Natural killer cell (primary cell): ENCODE measurements around the gene LEFTY2. TPM values are rescaled to one million over a fixed set of nuclear protein-coding genes. Genes with fewer than 3 reads are reported as not detected.
A peak's percentile ranks its signal among the peaks of the same experiment; 100 is the strongest.
"Not testable (repeated sequence)": the region's sequence is repeated elsewhere in the genome, so short reads cannot be mapped to it uniquely, and the experiment has no call there.

ENCODE experiments used
- ATAC-seq, 3 donors: fragments of 150-1000 bp in 2 of 3; fragments of 200-7000 bp in 1 of 3; cut with Tn5 transposase; 1 replicate in 1 of 3; 2 replicates in 2 of 3; pipeline ENCODE4 v1.10.0; 2021; ENCODE audit warnings: mild to moderate bottlenecking in 2 of 3, moderate library complexity in 2 of 3
- DNase-seq, 2 donors: peaks; one replicate each; pipeline versions ENCODE4 v3.0.0 to v3.0.0-alpha.2; 2013 to 2021; ENCODE audit warnings: mixed read lengths in 1 of 2
- H3K27ac ChIP-seq: one replicate; pipeline ENCODE4 v1.5.1; 2013; ENCODE audit warnings: mild to moderate bottlenecking, low read length
- H3K27me3 ChIP-seq: one replicate; pipeline ENCODE4 v1.6.1; 2013; ENCODE audit warnings: low read length; ENCODE audit not compliant: control insufficient read depth, insufficient read depth
- H3K36me3 ChIP-seq: one replicate; pipeline ENCODE4 v1.6.1; 2013; ENCODE audit warnings: low read length; ENCODE audit not compliant: control insufficient read depth, insufficient read depth
- H3K4me1 ChIP-seq: one replicate; pipeline ENCODE4 v1.6.1; 2013; ENCODE audit warnings: low read length; ENCODE audit not compliant: control insufficient read depth, insufficient read depth
- H3K4me3 ChIP-seq: one replicate; pipeline ENCODE4 v1.5.1; 2013; ENCODE audit warnings: low read length
- H3K9me3 ChIP-seq: one replicate; pipeline ENCODE4 v1.6.1; 2013; ENCODE audit warnings: low read length; ENCODE audit not compliant: control insufficient read depth, insufficient read depth
- H3K27ac Mint-ChIP-seq, 2 donors: one replicate each; pipeline ENCODE4 v1.8.0; 2022; ENCODE audit warnings: mild to moderate bottlenecking in 2 of 2, mixed read lengths in 2 of 2, moderate library complexity in 1 of 2
- H3K27me3 Mint-ChIP-seq, 2 donors: one replicate each; pipeline ENCODE4 v1.8.0; 2022; ENCODE audit warnings: low read depth in 2 of 2, mixed read lengths in 2 of 2
- H3K36me3 Mint-ChIP-seq: one replicate; pipeline ENCODE4 v1.8.0; 2022; ENCODE audit warnings: mixed read lengths
- H3K4me1 Mint-ChIP-seq, 2 donors: one replicate each; pipeline ENCODE4 v1.8.0; 2022; ENCODE audit warnings: mixed read lengths in 2 of 2
- H3K4me3 Mint-ChIP-seq: one replicate; pipeline ENCODE4 v1.8.0; 2022; ENCODE audit warnings: mild to moderate bottlenecking, moderate library complexity, mixed read lengths
- H3K9me3 Mint-ChIP-seq, 2 donors: one replicate each; pipeline ENCODE4 v1.8.0; 2022; ENCODE audit warnings: mixed read lengths in 2 of 2
- WGBS: methylation state at CpG from one replicate; pipeline ENCODE4 v1.1.7; 2013; ENCODE audit warnings: missing lambda C conversion rate; ENCODE audit not compliant: insufficient coverage; 5-methylcytosine and 5-hydroxymethylcytosine counted together
- intact Hi-C: fragments of 100-400 bp; cut with micrococcal nuclease; formaldehyde crosslinking; loops from one replicate; pipeline ENCODE4 v1.14.2; 2022
- total RNA-seq, 4 donors: library from RNA; stranded (reverse); fragments of 120-200 nt in 1 of 4; gene quantifications; one replicate each; pipeline versions ENCODE4 v1.2.3 to v1.2.4, GENCODE V29; 2013 to 2022
- TF ChIP-seq, protein P1 (sequence below): fragments of 200-600 bp; IDR thresholded peaks from one replicate; pipeline ENCODE4 v1.8.0; 2022; ENCODE audit warnings: antibody characterized with exemption

LEFTY2 gene
- total RNA-seq, 3 donors from 2014 or later (not counting 1 experiment from before 2014, with no cell fraction given): not detected

- peaks cover 17 to 18% of the 10 kb centered on the region in 2 donors for H3K4me1 Mint-ChIP-seq
- Histone ChIP-seq H3K27ac (no peak overlapping the region), H3K4me1 (peaks cover 12% of the 10 kb centered on the region), H3K4me3 (no peak overlapping the region), H3K27me3 (no peaks in the 10 kb centered on the region), H3K36me3 (no peaks in the 10 kb centered on the region), H3K9me3 (no peaks in the 10 kb centered on the region)
- 71% methylated on average over 1 of the region's 2 CpGs for WGBS
- H3K27ac Mint-ChIP-seq: no peak overlapping the region
- no peaks in the 10 kb centered on the region for H3K27me3 Mint-ChIP-seq
- ATAC-seq: no peak
- no peak for DNase-seq
- H3K9me3 Mint-ChIP-seq: no peaks in the 10 kb centered on the region
- intact Hi-C loops: no loop called here
- TF ChIP-seq, protein P1, sequence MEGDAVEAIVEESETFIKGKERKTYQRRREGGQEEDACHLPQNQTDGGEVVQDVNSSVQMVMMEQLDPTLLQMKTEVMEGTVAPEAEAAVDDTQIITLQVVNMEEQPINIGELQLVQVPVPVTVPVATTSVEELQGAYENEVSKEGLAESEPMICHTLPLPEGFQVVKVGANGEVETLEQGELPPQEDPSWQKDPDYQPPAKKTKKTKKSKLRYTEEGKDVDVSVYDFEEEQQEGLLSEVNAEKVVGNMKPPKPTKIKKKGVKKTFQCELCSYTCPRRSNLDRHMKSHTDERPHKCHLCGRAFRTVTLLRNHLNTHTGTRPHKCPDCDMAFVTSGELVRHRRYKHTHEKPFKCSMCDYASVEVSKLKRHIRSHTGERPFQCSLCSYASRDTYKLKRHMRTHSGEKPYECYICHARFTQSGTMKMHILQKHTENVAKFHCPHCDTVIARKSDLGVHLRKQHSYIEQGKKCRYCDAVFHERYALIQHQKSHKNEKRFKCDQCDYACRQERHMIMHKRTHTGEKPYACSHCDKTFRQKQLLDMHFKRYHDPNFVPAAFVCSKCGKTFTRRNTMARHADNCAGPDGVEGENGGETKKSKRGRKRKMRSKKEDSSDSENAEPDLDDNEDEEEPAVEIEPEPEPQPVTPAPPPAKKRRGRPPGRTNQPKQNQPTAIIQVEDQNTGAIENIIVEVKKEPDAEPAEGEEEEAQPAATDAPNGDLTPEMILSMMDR: no peak
- H3K4me3 Mint-ChIP-seq: no peak overlapping the region
- H3K36me3 Mint-ChIP-seq: no peaks in the 10 kb centered on the region
Observed at GRCh38 chr1:225930566-225930965, 10.5 kb downstream of the LEFTY2 start.

- peak in 2 of 3 donors; percentile 35 to 58 for ATAC-seq
- H3K9me3 Mint-ChIP-seq, H3K4me3 ChIP-seq, H3K27me3 Mint-ChIP-seq, H3K4me3 Mint-ChIP-seq, H3K36me3 ChIP-seq, DNase-seq, H3K27me3 ChIP-seq, intact Hi-C loops, H3K9me3 ChIP-seq, H3K36me3 Mint-ChIP-seq: not testable (repeated sequence)
- H3K4me1 Mint-ChIP-seq: peaks cover 17 to 18% of the 10 kb centered on the region in 2 donors
- WGBS: no CpG with 5 or more reads among the region's 3 CpGs
- Histone ChIP-seq H3K4me1 (peaks cover 20% of the 10 kb centered on the region), H3K27ac (peak overlapping the region; percentile 12)
- peak overlapping the region; percentile 66 to 82 for H3K27ac Mint-ChIP-seq
Observed at GRCh38 chr1:225929462-225929861, 11.6 kb downstream of the LEFTY2 start.

DNA sequence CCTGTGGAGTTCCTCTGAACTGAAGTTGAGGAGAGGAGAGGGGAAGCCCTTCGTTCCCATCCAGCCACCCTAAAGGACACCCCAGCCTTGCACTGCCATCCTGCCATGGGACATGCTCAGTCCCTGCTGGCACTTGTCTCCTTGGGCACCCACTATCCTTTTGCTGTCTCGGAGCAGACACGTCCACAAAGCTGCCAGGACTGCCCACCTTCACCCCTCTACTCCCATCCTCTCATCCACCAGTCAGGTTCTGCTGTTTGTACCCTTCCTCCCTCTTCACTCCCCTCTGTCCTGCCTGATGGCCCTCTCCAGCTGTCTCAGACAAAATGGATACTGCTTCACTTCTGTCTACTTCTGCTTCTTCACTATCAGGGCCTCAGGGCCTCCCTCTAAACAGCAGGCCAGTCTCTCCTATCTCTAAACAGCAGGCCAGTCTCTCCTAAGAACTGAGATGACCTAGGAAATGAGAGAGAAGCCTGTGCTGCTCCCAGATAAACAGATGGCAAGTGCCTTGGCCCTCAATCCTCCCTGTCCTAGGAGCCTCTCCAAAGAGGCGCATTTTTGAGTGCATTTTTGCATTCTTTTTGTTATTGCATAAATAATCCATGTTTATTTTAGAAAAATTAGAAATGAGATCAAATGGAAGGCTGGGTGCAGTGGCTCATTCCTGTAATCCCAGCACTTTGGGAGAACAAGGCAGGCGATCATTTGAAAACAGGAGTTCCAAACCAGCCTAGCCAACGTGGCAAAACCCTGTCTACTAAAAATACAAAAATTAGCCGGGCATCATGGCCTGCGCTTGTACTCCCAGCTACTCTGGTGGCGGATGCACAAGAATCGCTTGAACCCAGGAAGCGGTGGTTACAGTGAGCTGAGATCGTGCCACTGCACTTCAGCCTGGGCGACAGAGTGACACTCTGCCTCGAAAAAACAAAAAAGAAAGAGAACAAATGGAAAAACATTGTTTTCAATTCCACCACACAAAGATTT, 12.5 kb downstream of the LEFTY2 start:
- 53% methylated on average over 13 of the region's 14 CpGs for WGBS
- H3K4me1 Mint-ChIP-seq: peaks cover 20 to 25% of the 10 kb centered on the region in 2 donors
- no peaks in the 10 kb centered on the region for H3K36me3 Mint-ChIP-seq
- peak overlapping the region; percentile 66 to 82 for H3K27ac Mint-ChIP-seq
- Histone ChIP-seq H3K27me3 (no peaks in the 10 kb centered on the region), H3K4me3 (no peak overlapping the region), H3K4me1 (peaks cover 23% of the 10 kb centered on the region), H3K27ac (peak overlapping the region; percentile 12), H3K9me3 (no peaks in the 10 kb centered on the region), H3K36me3 (no peaks in the 10 kb centered on the region)
- peak overlapping the region; percentile 50 for H3K4me3 Mint-ChIP-seq
- ATAC-seq (no peak), DNase-seq (peak in 1 of 2 donors; percentile 44)
- H3K27me3 Mint-ChIP-seq: no peaks in the 10 kb centered on the region
- intact Hi-C loops: no loop called here
- H3K9me3 Mint-ChIP-seq: no peaks in the 10 kb centered on the region
- TF ChIP-seq, protein P1: no peak

DNA sequence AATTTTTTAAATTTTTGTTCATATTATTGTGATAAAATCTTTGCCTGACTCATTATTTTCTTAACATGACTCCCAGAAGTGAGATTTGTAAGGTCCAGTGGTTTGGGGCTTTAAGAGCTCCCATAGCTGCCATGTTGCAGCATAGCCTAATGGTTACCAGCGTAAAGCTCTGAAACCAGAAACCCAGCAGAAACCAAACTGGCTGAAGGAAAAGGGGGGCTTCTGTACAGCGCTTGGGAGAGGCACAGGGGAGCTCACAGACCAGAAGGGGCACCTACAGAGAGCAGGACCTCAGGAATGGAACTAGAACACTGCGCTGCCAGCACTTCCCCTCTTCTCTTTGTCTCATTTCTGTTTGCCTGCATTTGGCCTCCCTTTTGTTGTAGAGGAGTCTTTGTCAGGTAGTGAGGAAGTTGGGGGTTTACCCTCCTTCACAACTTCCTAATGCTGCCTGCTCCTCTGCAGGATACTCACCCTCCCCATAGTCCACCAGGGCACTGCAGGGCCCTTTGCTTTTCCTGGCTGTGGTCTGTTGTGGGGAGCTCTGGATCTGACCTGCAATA, 14.4 kb downstream of the LEFTY2 start:
- WGBS: 91% methylated on average over 2 of the region's 3 CpGs
- peaks cover 26 to 37% of the 10 kb centered on the region in 2 donors for H3K4me1 Mint-ChIP-seq

More for the DNA sequence above, 14.4 kb downstream of the LEFTY2 start:
- Mint-ChIP-seq H3K27ac (peak overlapping the region in 1 of 2 donors; percentile 41), H3K4me3 (peak overlapping the region; percentile 31), H3K27me3 (no peaks in the 10 kb centered on the region), H3K36me3 (no peaks in the 10 kb centered on the region), H3K9me3 (no peaks in the 10 kb centered on the region)
- Histone ChIP-seq H3K9me3 (no peaks in the 10 kb centered on the region), H3K4me3 (no peak overlapping the region), H3K36me3 (peaks cover 8% of the 10 kb centered on the region), H3K4me1 (peaks cover 37% of the 10 kb centered on the region), H3K27ac (no peak overlapping the region), H3K27me3 (no peaks in the 10 kb centered on the region)
- no peak for DNase-seq
- intact Hi-C loops: no loop called here
- no peak for ATAC-seq
- TF ChIP-seq, protein P1: no peak
